ENCODE measurements around the gene COTL1.

COTL1 gene

GRCh38 chr16:84650062-84650991 lies 32.4 kb upstream of the COTL1 start:
- TF ChIP-seq POLR2AphosphoS5 (IDR thresholded peaks at IDR 0.05; ENCODE audit: low read depth, low read length): no peak
- no peak for TF ChIP-seq SIN3A (IDR thresholded peaks at IDR 0.05; ENCODE audit: borderline replicate concordance, insufficient read depth, low read length)
- no peak for TF ChIP-seq TAF1 (IDR thresholded peaks at IDR 0.05; ENCODE audit: borderline replicate concordance, insufficient read depth, low read length)
- TF ChIP-seq, protein P1, sequence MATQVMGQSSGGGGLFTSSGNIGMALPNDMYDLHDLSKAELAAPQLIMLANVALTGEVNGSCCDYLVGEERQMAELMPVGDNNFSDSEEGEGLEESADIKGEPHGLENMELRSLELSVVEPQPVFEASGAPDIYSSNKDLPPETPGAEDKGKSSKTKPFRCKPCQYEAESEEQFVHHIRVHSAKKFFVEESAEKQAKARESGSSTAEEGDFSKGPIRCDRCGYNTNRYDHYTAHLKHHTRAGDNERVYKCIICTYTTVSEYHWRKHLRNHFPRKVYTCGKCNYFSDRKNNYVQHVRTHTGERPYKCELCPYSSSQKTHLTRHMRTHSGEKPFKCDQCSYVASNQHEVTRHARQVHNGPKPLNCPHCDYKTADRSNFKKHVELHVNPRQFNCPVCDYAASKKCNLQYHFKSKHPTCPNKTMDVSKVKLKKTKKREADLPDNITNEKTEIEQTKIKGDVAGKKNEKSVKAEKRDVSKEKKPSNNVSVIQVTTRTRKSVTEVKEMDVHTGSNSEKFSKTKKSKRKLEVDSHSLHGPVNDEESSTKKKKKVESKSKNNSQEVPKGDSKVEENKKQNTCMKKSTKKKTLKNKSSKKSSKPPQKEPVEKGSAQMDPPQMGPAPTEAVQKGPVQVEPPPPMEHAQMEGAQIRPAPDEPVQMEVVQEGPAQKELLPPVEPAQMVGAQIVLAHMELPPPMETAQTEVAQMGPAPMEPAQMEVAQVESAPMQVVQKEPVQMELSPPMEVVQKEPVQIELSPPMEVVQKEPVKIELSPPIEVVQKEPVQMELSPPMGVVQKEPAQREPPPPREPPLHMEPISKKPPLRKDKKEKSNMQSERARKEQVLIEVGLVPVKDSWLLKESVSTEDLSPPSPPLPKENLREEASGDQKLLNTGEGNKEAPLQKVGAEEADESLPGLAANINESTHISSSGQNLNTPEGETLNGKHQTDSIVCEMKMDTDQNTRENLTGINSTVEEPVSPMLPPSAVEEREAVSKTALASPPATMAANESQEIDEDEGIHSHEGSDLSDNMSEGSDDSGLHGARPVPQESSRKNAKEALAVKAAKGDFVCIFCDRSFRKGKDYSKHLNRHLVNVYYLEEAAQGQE (IDR thresholded peaks at IDR 0.05; ENCODE audit: insufficient read depth in 1 of 2, low read depth in 2 of 2, low read length in 2 of 2): no peak
- TF ChIP-seq FOXP2 (optimal IDR thresholded peaks at IDR 0.05; ENCODE audit: borderline replicate concordance, extremely low read depth, extremely low read length, insufficient read depth): no peak

GRCh38 chr16:84649511-84649861 lies 31.6 kb upstream of the COTL1 start:
- no peak for TF ChIP-seq TAF1 (IDR thresholded peaks at IDR 0.05; ENCODE audit: borderline replicate concordance, insufficient read depth, low read length)
- no peak for TF ChIP-seq FOXP2 (optimal IDR thresholded peaks at IDR 0.05; ENCODE audit: borderline replicate concordance, extremely low read depth, extremely low read length, insufficient read depth)
- TF ChIP-seq SIN3A (IDR thresholded peaks at IDR 0.05; ENCODE audit: borderline replicate concordance, insufficient read depth, low read length): no peak
- no peak for TF ChIP-seq POLR2AphosphoS5 (IDR thresholded peaks at IDR 0.05; ENCODE audit: low read depth, low read length)
- TF ChIP-seq, protein P1 (IDR thresholded peaks at IDR 0.05; ENCODE audit: insufficient read depth in 1 of 2, low read depth in 2 of 2, low read length in 2 of 2): no peak

DNA sequence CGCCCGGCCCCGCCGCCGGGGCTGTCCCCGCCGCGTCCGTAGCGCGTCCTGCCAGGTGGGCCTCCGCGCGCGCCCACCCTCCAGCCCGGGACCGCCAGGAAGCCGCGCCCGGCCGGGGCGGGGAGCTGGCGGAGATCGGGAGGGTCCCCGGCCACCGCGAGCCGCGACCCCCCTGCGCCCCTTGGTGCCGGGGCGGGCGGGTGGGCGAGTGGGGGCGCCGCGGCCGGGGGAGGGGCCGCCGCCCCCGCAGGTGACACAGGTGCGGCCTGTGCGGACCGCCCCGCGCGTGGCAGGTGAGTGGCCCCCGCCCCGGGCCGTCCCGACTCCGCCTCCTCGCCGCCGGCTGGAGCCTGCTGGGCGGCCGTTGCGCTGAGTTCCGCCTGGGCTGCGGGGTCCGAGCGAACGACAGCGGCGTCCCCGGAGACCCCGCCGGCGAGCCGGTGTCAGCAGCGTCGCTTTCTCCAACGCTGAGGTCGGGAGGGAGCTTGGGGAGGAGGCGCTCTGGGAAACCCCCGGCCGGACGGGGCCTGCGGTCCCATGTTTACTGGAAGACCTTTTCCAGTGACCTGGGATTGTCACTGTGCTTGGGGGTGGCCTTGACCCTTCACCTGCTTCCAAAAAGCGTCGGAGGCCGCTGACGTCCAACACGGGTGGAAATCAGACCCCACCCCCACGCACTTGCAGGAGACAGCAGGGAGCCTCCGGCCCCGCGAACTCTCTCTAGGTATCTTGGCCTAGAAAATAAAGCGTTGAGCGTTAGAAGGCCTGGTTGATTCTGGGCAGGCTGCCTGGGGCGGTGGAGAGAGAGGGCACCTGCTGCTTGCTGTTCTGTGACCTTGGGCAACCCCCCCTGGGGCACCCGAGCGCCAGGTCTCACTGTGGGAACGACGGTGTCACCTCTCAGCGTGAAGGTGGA lies 31.0 kb upstream of the COTL1 start:
- TF ChIP-seq, protein P1 (IDR thresholded peaks at IDR 0.05; ENCODE audit: insufficient read depth in 1 of 2, low read depth in 2 of 2, low read length in 2 of 2): no peak
- TF ChIP-seq TAF1 (IDR thresholded peaks at IDR 0.05; ENCODE audit: borderline replicate concordance, insufficient read depth, low read length) (no peak), FOXP2 (optimal IDR thresholded peaks at IDR 0.05; ENCODE audit: borderline replicate concordance, extremely low read depth, extremely low read length, insufficient read depth) (peak; percentile 9), SIN3A (IDR thresholded peaks at IDR 0.05; ENCODE audit: borderline replicate concordance, insufficient read depth, low read length) (no peak)

- TF ChIP-seq SIN3A (IDR thresholded peaks at IDR 0.05; ENCODE audit: borderline replicate concordance, insufficient read depth, low read length) (no peak), TAF1 (IDR thresholded peaks at IDR 0.05; ENCODE audit: borderline replicate concordance, insufficient read depth, low read length) (0 out of 2 replicates have a peak, but pooled peaks have one; percentile 40)
Measured at GRCh38 chr16:84647828-84648594, 30.1 kb upstream of the COTL1 start, which contains the start of gene KLHL36. KLHL36 (plus strand) TSS chr16:84648511; CDS start chr16:84650868, 2,357 bp downstream.

- no peak for TF ChIP-seq POLR2AphosphoS5 (IDR thresholded peaks at IDR 0.05; ENCODE audit: low read depth, low read length)
Measured at GRCh38 chr16:84643674-84644073, 25.8 kb upstream of the COTL1 start.
